Testis (tissue), 3 donors: ENCODE measurements around the gene ABCF3. TPM values are rescaled to one million over a fixed set of nuclear protein-coding genes. Genes with fewer than 3 reads are reported as not detected.

Source experiments
- DNase-seq: peaks from one replicate; pipeline ENCODE4 v3.0.0-alpha.2; 2019
- H3K27ac ChIP-seq, 2 donors: fragments of 200-600 bp; sonication (generic); one replicate each; pipeline ENCODE4 v1.5.1; 2019
- H3K27me3 ChIP-seq: fragments of 200-600 bp; sonication (generic); one replicate; pipeline ENCODE4 v1.5.1; 2019
- H3K36me3 ChIP-seq: fragments of 200-600 bp; sonication (generic); one replicate; pipeline ENCODE4 v1.5.1; 2017; ENCODE audit warnings: low read depth; ENCODE audit errors: missing control alignments
- H3K4me1 ChIP-seq: fragments of 200-600 bp; sonication (generic); one replicate; pipeline ENCODE4 v1.5.1; 2019
- H3K4me3 ChIP-seq, 2 donors: fragments of 200-600 bp; sonication (generic); one replicate each; pipeline ENCODE4 v1.5.1; 2017 to 2019
- H3K9me3 ChIP-seq: fragments of 200-600 bp; sonication (generic); one replicate; pipeline ENCODE4 v1.5.1; 2017
- POLR2A ChIP-seq: fragments of 450-650 bp; IDR thresholded peaks from one replicate; pipeline ENCODE4 v1.6.1; 2017; ENCODE audit warnings: antibody characterized with exemption, mild to moderate bottlenecking, moderate library complexity
- WGBS, 2 donors: methylation state at CpG; one replicate each; pipeline ENCODE4 v1.1.5; 2018; 5-methylcytosine and 5-hydroxymethylcytosine counted together
- intact Hi-C: fragments of 100-400 bp; cut with DNase I; formaldehyde crosslinking; loops from one replicate; pipeline ENCODE4 v1.15.1; 2023; ENCODE audit warnings: low total_unique reads
- polyA plus RNA-seq: library from polyadenylated mRNA; stranded (reverse); fragments of 350-450 nt; fragmentation: Illumina TruSeq; extraction: RNeasy Lipid Tissue Mini Kit (QIAGEN cat#74804); gene quantifications from one replicate; pipeline ENCODE4 v1.2.3, GENCODE V29; 2014; ENCODE audit warnings: low read depth, low replicate concordance; ENCODE audit not compliant: insufficient read depth
- total RNA-seq, 2 donors: library from RNA; depleted of rRNA; stranded (reverse); fragments of >200 nt; gene quantifications; one replicate each; pipeline ENCODE4 v1.2.3, GENCODE V29; 2016
- TF ChIP-seq, protein P1 (sequence below), 3 experiments: fragments of 450-650 bp in 2 of 3; fragments of 200-600 bp in 1 of 3; sonication (generic) in 1 of 3; IDR thresholded peaks; one replicate each; pipeline ENCODE4 v1.5.1; 2016 to 2019; ENCODE audit warnings: antibody characterized with exemption in 3 of 3, mild to moderate bottlenecking in 2 of 3, moderate library complexity in 1 of 3

The ABCF3 gene
- total and polyA plus RNA-seq, 3 donors from 2014 or later = 69.3 to 115 (median 111) TPM

DNA sequence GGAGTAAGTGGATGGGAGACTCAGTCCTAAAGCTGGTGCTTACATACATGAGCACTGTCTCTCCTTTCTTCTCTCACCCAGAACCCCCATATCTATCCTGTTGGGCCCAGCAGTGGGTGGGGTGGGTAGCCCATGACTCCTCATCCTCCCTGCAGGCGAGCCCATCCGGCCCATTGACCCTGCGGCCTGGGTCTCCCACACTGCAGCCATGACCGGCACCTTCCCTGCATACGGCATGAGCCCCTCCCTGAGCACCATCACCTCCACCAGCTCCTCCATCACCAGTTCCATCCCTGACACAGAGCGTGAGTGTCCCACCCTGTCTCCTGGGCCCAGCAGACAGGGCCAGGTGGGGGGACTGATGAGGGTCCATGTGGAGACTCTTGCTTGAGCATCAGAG lies 19.3 kb upstream of the ABCF3 start:
- Histone ChIP-seq H3K4me3 (no peak overlapping the region), H3K27me3 (no peaks in the 10 kb centered on the region), H3K36me3 (no peaks in the 10 kb centered on the region), H3K4me1 (peaks cover 2% of the 10 kb centered on the region), H3K9me3 (no peaks in the 10 kb centered on the region), H3K27ac (no peak overlapping the region)
- no peak for DNase-seq
- TF ChIP-seq POLR2A = no peak
- TF ChIP-seq, protein P1, sequence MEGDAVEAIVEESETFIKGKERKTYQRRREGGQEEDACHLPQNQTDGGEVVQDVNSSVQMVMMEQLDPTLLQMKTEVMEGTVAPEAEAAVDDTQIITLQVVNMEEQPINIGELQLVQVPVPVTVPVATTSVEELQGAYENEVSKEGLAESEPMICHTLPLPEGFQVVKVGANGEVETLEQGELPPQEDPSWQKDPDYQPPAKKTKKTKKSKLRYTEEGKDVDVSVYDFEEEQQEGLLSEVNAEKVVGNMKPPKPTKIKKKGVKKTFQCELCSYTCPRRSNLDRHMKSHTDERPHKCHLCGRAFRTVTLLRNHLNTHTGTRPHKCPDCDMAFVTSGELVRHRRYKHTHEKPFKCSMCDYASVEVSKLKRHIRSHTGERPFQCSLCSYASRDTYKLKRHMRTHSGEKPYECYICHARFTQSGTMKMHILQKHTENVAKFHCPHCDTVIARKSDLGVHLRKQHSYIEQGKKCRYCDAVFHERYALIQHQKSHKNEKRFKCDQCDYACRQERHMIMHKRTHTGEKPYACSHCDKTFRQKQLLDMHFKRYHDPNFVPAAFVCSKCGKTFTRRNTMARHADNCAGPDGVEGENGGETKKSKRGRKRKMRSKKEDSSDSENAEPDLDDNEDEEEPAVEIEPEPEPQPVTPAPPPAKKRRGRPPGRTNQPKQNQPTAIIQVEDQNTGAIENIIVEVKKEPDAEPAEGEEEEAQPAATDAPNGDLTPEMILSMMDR (IDR thresholded peaks at IDR 0.05) = no peak
- intact Hi-C loops = no loop called here
- WGBS, 2 donors = 93 to 100% methylated on average over 3 to 6 of the region's 6 CpGs

DNA sequence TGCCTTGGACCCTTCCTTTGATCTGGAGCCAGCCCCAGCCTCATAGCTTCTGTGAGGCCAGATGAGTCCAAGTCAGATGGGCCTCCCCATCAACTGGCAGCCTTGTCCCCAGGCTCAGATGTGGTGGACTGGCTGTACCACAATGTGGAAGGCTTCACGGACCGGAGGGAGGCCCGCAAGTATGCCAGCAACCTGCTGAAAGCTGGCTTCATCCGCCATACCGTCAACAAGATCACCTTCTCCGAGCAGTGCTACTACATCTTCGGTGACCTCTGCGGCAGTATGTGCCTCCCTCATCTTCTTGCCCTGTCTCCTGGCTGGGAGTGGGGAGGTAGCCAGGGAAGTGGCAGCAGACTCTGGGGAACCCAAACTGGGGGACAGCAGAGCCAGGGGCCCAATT lies 18.2 kb upstream of the ABCF3 start:
- Histone ChIP-seq H3K4me1 (no peaks in the 10 kb centered on the region), H3K27ac (no peak overlapping the region), H3K27me3 (no peaks in the 10 kb centered on the region), H3K4me3 (no peak overlapping the region), H3K36me3 (no peaks in the 10 kb centered on the region), H3K9me3 (no peaks in the 10 kb centered on the region)
- TF ChIP-seq, protein P1 (IDR thresholded peaks at IDR 0.05) = no peak
- no peak for TF ChIP-seq POLR2A
- no peak for DNase-seq
- intact Hi-C loops = no loop called here
- WGBS, 2 donors = 90% methylated on average over 2 to 8 of the region's 8 CpGs

DNA sequence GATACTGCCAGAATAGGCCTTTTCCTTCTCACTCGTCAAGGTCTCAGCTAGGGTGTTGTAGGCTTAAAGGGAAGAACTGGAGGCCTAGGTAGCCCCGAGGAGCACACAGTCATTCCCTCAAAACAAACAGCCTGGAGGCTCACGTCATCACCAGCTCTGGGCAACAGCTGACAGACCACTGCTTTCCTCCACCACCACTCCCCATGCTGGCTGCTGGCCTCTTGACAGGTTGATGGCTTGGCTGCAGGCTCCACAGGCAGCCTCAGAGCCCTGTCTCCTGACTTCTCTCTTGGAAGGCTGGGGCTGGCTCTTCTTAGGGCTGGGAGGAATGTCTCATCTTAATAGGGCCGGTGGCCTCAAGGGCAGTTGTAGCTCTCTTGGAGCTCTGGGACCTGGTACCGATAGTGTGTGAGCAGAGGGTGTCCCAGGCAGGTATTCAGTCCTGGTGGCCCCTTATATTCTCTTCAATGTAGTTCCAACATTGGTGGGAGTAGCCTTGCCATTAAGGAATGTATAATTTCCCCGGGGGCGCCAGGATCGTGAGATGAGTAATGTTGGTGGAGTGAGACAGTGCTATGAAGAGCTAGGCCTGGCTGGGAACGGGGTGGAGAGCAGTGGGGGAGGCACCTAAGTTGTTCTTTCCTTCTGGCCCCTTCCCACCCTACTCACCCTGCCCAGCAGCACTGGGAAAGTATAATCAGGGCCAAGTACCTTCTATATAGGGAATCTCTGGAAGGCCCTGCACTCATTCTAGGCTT lies 17.5 kb upstream of the ABCF3 start:
- no peaks in the 10 kb centered on the region for H3K36me3 ChIP-seq
- no peak for DNase-seq
- TF ChIP-seq POLR2A = no peak
- TF ChIP-seq, protein P1 (IDR thresholded peaks at IDR 0.05) = no peak
- no peak overlapping the region for H3K4me3 ChIP-seq
- WGBS, 2 donors = 57 to 64% methylated on average over 7 to 9 of the region's 9 CpGs
- no peaks in the 10 kb centered on the region for H3K4me1 ChIP-seq
- H3K27ac ChIP-seq = no peak overlapping the region
- intact Hi-C loops = no loop called here
- H3K27me3 ChIP-seq = no peaks in the 10 kb centered on the region
- no peaks in the 10 kb centered on the region for H3K9me3 ChIP-seq

DNA sequence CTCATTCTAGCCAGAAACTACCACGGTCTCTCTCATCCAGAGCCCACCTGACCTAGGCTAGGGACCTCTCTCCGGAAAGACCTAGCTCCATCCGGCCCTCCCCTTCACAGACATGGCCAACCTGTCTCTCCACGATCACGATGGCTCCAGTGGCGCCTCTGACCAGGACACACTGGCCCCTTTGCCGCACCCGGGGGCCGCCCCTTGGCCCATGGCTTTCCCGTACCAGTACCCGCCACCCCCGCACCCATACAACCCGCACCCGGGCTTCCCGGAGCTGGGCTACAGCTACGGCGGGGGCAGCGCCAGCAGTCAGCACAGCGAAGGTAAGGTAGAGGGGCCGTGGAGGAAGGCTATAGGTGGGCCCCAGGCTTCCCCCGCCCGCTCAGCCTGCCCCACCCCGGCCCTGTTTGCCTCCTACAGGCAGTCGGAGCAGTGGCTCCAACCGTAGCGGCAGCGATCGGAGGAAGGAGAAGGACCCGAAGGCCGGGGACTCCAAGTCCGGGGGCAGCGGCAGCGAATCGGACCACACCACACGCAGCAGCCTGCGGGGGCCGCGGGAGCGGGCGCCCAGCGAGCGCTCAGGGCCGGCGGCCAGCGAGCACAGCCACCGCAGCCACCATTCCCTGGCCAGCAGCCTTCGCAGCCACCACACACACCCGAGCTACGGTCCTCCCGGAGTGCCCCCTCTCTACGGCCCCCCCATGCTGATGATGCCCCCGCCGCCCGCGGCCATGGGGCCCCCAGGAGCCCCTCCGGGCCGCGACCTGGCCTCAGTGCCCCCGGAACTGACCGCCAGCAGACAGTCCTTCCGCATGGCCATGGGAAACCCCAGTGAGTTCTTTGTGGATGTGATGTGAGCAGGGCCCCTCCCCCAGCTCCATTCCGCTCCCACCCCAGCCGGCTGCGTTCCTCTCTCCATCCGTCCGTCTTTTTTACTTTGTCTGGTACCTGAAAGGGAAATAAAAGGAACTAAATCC lies 15.8 kb upstream of the ABCF3 start:
- no peak for DNase-seq
- no peaks in the 10 kb centered on the region for H3K9me3 ChIP-seq
- no peaks in the 10 kb centered on the region for H3K4me1 ChIP-seq
- intact Hi-C loops = no loop called here
- no peak overlapping the region for H3K27ac ChIP-seq
- H3K27me3 ChIP-seq = no peaks in the 10 kb centered on the region
- 67 to 70% methylated on average over 24 to 66 of the region's 66 CpGs for WGBS, 2 donors
- no peaks in the 10 kb centered on the region for H3K36me3 ChIP-seq
- H3K4me3 ChIP-seq = peak overlapping the region; percentile 9 to 42
- TF ChIP-seq, protein P1 (IDR thresholded peaks at IDR 0.05) = no peak
- no peak for TF ChIP-seq POLR2A
